ENCODE measurements around the gene ZBTB12. TPM values are rescaled to one million over a fixed set of nuclear protein-coding genes. Genes with fewer than 3 reads are reported as not detected.

The ZBTB12 gene
- total and polyA plus RNA-seq, 9 of the 15 experiments (the other 6 are each of a cell fraction or from before 2014, with no cell fraction given) = 0.03 to 12.4 (median 5.8) TPM; not detected in 1

DNA sequence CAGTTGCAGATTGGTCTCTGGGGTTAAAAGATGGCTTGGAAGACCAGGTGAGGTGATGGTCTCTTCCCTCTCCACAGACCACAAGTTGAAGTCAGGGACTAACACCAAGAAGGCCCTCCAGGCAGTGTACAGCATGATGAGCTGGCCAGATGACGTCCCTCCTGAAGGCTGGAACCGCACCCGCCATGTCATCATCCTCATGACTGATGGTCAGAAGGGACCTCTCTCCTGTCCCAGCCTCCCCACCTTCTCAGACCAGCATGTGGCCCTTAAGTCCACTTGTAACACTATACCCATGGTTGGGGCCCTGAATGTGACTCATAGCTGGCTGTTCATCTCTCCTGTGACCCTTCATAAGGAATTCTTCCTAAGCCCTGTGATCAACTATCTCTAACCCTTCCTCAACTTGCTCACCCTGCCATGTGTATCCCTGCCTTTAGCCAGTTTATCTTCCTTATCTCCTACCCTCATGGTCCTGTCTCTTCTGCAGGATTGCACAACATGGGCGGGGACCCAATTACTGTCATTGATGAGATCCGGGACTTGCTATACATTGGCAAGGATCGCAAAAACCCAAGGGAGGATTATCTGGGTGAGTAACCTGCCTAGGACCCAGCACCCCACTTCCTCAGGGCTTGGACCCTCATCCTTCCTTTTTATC lies 47.0 kb upstream of the ZBTB12 start (continued):
- no peak for TF ChIP-seq SNRNP70 (optimal IDR thresholded peaks at IDR 0.05; ENCODE audit: low read depth, low read length)
- TF ChIP-seq ZBTB26 (CRISPR knock-in tag; IDR thresholded peaks at IDR 0.05) = no peak
- peak; percentile 61 for TF ChIP-seq SMARCC2 (IDR thresholded peaks at IDR 0.05; ENCODE audit: low read depth)
- no peak for TF ChIP-seq NR4A1 (CRISPR knock-in tag; IDR thresholded peaks at IDR 0.05)
- TF ChIP-seq NR4A1 (tag; IDR thresholded peaks at IDR 0.05) = peak; percentile 55; the same call in 1 of the 2 replicates
- TF ChIP-seq SRF (CRISPR knock-in tag; IDR thresholded peaks at IDR 0.05) = no peak
- TF ChIP-seq PTRF (tag; IDR thresholded peaks at IDR 0.05) = no peak
- TF ChIP-seq CEBPB (tag; IDR thresholded peaks at IDR 0.05) = peak; percentile 99
- 0 out of 4 replicates have a peak, but pooled peaks of 1 of the 2 experiments have one; percentile 23 for TF ChIP-seq ZNF639 (CRISPR knock-in tag; conservative IDR thresholded peaks at IDR 0.05 in 1 of 2, IDR thresholded peaks at IDR 0.05 in 1 of 2)
- TF ChIP-seq, protein P1, sequence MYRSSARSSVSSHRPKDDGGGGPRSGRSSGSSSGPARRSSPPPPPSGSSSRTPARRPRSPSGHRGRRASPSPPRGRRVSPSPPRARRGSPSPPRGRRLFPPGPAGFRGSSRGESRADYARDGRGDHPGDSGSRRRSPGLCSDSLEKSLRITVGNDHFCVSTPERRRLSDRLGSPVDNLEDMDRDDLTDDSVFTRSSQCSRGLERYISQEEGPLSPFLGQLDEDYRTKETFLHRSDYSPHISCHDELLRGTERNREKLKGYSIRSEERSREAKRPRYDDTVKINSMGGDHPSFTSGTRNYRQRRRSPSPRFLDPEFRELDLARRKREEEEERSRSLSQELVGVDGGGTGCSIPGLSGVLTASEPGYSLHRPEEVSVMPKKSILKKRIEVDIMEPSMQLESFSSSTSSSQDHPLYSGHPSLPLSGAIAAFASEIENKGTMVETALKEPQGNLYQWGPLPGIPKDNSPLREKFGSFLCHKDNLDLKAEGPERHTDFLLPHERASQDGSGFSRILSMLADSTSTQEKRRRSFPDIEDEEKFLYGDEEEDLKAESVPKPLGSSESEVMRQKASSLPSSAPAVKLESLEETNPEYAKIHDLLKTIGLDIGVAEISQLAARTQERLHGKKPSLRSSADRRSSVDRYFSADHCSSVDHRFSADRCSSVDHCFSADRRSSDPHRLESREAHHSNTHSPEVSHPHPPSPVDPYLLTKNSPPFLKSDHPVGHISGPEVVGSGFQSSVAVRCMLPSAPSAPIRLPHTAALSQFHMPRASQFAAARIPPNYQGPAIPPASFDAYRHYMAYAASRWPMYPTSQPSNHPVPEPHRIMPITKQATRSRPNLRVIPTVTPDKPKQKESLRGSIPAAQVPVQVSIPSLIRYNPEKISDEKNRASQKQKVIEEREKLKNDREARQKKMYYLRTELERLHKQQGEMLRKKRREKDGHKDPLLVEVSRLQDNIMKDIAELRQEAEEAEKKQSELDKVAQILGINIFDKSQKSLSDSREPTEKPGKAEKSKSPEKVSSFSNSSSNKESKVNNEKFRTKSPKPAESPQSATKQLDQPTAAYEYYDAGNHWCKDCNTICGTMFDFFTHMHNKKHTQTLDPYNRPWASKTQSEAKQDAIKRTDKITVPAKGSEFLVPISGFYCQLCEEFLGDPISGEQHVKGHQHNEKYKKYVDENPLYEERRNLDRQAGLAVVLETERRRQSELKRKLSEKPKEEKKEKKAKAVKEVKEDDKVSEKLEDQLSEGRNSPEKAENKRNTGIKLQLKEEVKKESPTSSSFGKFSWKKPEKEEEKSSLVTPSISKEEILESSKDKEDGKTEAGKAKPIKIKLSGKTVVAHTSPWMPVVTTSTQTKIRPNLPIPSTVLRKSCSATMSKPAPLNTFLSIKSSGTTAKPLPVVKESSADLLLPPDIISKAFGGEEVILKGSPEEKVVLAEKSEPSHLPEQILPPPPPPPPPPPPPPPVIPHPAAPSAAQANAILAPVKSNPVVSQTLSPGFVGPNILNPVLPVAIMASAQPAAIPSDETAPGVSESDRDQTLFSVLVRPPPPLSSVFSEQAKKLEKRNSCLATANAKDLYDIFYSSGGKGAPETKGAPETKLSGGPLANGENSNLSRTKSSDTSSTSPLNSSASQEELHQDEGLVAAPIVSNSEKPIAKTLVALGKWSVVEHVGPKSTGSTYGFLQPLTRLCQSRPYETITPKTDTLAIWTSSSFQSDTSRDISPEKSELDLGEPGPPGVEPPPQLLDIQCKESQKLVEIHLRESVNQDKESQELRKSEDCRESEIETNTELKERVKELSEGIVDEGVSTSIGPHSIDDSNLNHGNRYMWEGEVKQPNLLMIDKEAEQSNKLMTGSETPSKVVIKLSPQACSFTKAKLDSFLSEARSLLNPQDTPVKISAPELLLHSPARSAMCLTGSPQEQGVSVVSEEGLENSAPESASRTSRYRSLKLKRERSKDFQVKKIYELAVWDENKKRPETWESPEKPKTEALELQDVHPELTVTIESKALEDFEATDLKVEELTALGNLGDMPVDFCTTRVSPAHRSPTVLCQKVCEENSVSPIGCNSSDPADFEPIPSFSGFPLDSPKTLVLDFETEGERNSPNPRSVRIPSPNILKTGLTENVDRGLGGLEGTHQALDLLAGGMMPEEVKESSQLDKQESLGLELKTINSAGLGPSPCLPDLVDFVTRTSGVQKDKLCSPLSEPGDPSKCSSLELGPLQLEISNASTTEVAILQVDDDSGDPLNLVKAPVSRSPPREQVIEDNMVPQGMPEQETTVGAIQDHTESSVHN (IDR thresholded peaks at IDR 0.05; ENCODE audit: borderline replicate concordance in 1 of 2, low read depth in 1 of 2) = peak in 1 of 2 experiments; percentile 52; a peak in 2 of 4 replicates
- TF ChIP-seq, protein P2, sequence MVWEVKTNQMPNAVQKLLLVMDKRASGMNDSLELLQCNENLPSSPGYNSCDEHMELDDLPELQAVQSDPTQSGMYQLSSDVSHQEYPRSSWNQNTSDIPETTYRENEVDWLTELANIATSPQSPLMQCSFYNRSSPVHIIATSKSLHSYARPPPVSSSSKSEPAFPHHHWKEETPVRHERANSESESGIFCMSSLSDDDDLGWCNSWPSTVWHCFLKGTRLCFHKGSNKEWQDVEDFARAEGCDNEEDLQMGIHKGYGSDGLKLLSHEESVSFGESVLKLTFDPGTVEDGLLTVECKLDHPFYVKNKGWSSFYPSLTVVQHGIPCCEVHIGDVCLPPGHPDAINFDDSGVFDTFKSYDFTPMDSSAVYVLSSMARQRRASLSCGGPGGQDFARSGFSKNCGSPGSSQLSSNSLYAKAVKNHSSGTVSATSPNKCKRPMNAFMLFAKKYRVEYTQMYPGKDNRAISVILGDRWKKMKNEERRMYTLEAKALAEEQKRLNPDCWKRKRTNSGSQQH (CRISPR knock-in tag; IDR thresholded peaks at IDR 0.05) = no peak
- no peak for TF ChIP-seq ZNF668 (CRISPR knock-in tag; IDR thresholded peaks at IDR 0.05)
- no peak for TF ChIP-seq MLX (CRISPR knock-in tag; conservative IDR thresholded peaks at IDR 0.05)
